Ishikawa (cell line): Measurements from ENCODE around the gene DCAF6.

Experiments
- CEBPB ChIP-seq: IDR thresholded peaks from 2 replicates; pipeline ENCODE4 v1.6.1; 2012
- CREB1 ChIP-seq: IDR thresholded peaks from 2 replicates; pipeline ENCODE4 v1.6.1; 2012; ENCODE audit warnings: low read depth
- EP300 ChIP-seq: IDR thresholded peaks from 2 replicates; pipeline ENCODE4 v1.6.1; 2012; ENCODE audit warnings: borderline replicate concordance
- FOXM1 ChIP-seq: IDR thresholded peaks from 2 replicates; pipeline ENCODE4 v1.6.1; 2012; ENCODE audit warnings: low read depth, borderline replicate concordance
- RAD21 ChIP-seq: IDR thresholded peaks from 2 replicates; pipeline ENCODE4 v1.6.1; 2012; ENCODE audit warnings: low read depth
- YY1 ChIP-seq: IDR thresholded peaks from 2 replicates; pipeline ENCODE4 v1.6.1; 2012; ENCODE audit warnings: low read depth
- TF ChIP-seq, protein P1 (sequence below): IDR thresholded peaks from 2 replicates; pipeline ENCODE4 v1.6.1; 2012; ENCODE audit warnings: low read depth, mild to moderate bottlenecking

- TF ChIP-seq, protein P1, sequence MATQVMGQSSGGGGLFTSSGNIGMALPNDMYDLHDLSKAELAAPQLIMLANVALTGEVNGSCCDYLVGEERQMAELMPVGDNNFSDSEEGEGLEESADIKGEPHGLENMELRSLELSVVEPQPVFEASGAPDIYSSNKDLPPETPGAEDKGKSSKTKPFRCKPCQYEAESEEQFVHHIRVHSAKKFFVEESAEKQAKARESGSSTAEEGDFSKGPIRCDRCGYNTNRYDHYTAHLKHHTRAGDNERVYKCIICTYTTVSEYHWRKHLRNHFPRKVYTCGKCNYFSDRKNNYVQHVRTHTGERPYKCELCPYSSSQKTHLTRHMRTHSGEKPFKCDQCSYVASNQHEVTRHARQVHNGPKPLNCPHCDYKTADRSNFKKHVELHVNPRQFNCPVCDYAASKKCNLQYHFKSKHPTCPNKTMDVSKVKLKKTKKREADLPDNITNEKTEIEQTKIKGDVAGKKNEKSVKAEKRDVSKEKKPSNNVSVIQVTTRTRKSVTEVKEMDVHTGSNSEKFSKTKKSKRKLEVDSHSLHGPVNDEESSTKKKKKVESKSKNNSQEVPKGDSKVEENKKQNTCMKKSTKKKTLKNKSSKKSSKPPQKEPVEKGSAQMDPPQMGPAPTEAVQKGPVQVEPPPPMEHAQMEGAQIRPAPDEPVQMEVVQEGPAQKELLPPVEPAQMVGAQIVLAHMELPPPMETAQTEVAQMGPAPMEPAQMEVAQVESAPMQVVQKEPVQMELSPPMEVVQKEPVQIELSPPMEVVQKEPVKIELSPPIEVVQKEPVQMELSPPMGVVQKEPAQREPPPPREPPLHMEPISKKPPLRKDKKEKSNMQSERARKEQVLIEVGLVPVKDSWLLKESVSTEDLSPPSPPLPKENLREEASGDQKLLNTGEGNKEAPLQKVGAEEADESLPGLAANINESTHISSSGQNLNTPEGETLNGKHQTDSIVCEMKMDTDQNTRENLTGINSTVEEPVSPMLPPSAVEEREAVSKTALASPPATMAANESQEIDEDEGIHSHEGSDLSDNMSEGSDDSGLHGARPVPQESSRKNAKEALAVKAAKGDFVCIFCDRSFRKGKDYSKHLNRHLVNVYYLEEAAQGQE, result no peak
- TF ChIP-seq FOXM1, result no peak
- TF ChIP-seq CEBPB, result no peak
- TF ChIP-seq RAD21, result no peak
- TF ChIP-seq CREB1, result no peak
- TF ChIP-seq EP300, result no peak
- TF ChIP-seq YY1, result no peak
These were observed 166.0 kb downstream of the DCAF6 start for GRCh38 chr1:168102487-168102886.
